GM21786 (cell line): ENCODE measurements around the gene YY2.
"Not testable (repeated sequence)": the region's sequence is repeated elsewhere in the genome, so short reads cannot be mapped to it uniquely, and the experiment has no call there.

ENCODE experiments used
- ATAC-seq: cut with Tn5 transposase; IDR thresholded peaks from one replicate; pipeline ENCODE4 v1.9.1; 2021; ENCODE audit not compliant: unreplicated experiment

Gene YY2

GRCh38 chrX:21855937-21856415, at the start of gene YY2:
YY2 (plus strand) TSS chrX:21855987; CDS start chrX:21856485, 498 bp downstream.
- ATAC-seq, result no peak

DNA sequence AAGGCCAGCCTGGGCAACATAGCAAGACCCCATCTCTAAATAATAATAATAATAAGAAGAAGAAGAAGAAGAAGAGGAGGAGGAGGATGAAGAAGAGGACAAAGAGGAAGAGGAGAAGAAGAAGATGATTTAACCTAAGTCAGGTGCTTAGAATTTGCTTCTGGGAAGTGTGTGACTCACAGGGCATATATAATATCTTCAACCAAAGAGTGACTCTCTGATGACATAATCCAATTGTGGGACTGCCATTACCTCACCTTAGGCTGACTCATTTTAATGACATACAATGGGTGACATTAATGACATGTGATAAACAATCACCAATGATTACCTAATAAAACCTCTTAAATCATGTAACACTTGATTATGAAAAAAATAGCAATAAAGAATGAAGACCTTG, 49.1 kb upstream of the YY2 start:
- ATAC-seq, result no peak

DNA sequence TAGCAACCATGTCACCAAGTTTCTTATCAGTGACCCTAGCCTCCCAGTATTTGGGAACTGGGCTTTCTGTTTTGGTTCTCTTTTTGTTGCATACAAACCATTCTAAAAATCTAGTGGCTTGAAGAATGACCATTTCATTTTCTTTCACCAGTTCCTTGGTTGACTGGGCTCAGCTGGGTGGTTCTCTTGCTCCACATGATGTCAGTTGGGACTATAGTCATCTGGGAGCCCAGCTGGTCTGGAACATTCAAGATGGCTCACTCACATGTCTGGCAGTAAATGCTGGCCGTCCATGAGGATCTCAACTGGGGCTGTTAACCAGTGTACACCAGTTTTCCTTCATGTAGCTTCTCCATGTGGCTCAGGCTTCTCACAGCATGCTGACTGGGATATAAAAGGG, 44.0 kb upstream of the YY2 start:
- ATAC-seq, result no peak

GRCh38 chrX:21812628-21813027, 43.2 kb upstream of the YY2 start:
- ATAC-seq, result no peak

DNA sequence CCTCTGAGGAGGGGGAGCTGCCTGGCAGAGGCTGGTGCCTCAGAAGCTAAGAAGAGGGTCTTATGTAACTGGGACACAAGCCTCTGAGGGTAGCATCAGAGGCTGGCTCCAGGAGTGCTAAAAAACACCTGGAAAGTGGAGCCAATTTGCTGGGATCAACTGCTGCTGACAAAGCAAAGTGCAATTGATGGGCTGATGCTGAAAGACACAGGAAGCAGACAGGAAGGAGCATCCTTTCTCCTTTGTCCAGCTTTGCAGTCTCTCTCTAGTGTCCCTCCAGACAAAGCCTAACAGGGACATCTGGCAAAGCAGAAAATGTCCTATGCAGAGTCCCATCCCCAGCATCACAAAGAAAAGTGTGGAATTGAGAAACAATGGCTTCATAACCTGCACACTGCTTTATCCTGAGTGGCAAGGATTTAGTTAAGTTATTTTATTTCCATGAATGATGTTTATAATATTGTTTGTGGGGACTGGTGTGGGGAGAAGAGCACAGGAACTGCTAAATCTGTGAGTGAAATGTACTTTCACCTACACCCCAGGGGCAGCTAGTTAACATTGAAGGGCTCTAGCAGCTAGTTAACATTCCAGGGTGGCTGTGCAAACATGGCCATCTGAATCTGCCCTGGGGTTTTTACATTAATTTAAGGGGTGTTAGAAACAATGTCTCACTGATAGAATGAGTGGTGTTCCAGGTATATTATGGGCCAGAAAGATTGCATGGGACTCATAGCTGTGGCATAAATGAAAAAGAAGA, 42.0 kb upstream of the YY2 start:
- no peak for ATAC-seq

- ATAC-seq, result no peak
These were observed 39.7 kb upstream of the YY2 start for GRCh38 chrX:21816136-21816535.

DNA sequence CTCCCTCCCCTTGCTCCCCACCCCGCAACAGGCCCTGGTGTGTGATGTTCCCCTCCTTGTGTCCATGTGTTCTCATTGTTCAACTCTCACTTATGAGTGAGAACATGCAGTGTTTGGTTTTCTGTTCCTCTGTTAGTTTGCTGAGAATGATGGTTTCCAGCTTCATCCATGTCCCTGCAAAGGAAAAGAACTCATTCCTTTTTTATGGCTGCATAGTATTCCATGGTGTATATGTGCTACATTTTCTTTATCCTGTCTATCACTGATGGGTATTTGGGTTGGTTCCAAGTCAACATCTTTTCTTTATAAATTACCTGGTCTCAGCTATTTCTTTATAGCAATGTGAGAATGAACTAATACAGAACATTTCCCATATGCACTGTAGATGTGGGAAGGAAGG, 35.6 kb upstream of the YY2 start:
- not testable (repeated sequence) for ATAC-seq

GRCh38 chrX:21821875-21822274, 33.9 kb upstream of the YY2 start:
- no peak for ATAC-seq

- no peak for ATAC-seq
These were observed 24.3 kb upstream of the YY2 start for GRCh38 chrX:21831496-21831895.

GRCh38 chrX:21837056-21837455, 18.7 kb upstream of the YY2 start:
- ATAC-seq, result no peak

GRCh38 chrX:21838937-21839333, 16.9 kb upstream of the YY2 start:
- ATAC-seq, result peak; percentile 30

- peak; percentile 77 for ATAC-seq
These were observed 16.2 kb upstream of the YY2 start, which contains the start of gene MBTPS2 for GRCh38 chrX:21839334-21840192. MBTPS2 (plus strand) TSS chrX:21839617; CDS start chrX:21839735, 118 bp downstream.

- ATAC-seq, result no peak
These were observed 15.6 kb upstream of the YY2 start for GRCh38 chrX:21840193-21840545.

DNA sequence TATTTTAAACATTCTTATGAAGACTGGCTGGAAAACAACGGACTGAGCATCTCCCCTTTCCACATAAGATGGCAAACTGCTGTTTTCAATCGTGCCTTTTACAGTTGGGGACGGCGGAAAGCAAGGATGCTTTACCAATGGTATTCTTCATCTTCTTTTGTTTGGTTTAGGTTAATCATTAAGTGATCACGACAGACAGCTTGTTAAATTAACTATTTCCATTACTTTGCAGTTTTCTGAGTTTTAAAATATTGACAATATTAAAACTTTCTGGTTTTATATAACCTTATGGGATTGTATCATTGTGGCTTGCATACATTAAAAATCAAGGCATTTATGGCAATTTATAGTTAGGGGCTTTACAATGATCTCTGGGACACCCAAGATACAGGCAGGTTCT, 12.6 kb upstream of the YY2 start:
- no peak for ATAC-seq

- ATAC-seq, result no peak
These were observed 10.7 kb upstream of the YY2 start for GRCh38 chrX:21845096-21845495.

GRCh38 chrX:21847342-21847741, 8.4 kb upstream of the YY2 start:
- ATAC-seq, result no peak

DNA sequence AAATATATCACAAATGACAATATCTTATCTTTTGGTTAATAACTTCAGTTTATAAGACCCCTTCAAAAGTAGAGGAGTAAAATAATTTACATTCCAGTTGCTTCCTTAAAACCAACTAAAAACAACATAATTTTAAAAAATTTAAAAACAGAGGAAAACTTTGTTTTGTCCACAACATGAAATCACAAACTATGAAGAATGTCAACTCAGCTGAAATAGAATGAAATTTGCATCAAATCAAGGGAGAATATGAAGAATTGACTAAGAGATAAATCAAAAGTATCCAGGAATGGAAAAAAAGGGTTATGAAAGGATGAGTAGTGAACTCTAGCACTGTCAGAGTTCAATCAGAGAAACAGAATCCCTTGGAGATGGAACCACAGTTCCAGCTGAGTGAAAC, 2.2 kb upstream of the YY2 start:
- no peak for ATAC-seq

GRCh38 chrX:21856504-21856903, 717 bp downstream of the YY2 start:
- ATAC-seq, result no peak

DNA sequence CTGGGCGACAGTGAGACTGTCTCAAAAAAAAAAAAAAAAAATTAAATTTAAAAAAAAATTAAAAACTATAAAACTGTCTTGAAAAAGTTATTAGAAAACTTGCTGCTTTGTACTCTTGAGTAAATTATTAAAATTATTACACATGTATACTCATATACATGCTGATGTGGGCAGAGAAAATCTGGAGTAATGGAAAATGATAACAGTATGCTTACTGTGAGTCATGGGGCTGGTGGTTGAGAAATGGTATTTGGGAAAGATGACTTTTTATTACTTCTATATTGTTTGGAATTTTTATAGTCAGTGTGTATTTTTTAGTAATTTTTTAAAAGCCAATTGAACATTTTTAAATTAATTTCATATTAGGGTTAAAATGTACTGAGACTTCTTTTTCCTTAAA, 7.5 kb downstream of the YY2 start:
- ATAC-seq, result no peak

GRCh38 chrX:21865436-21865835, 9.6 kb downstream of the YY2 start:
- ATAC-seq, result no peak

DNA sequence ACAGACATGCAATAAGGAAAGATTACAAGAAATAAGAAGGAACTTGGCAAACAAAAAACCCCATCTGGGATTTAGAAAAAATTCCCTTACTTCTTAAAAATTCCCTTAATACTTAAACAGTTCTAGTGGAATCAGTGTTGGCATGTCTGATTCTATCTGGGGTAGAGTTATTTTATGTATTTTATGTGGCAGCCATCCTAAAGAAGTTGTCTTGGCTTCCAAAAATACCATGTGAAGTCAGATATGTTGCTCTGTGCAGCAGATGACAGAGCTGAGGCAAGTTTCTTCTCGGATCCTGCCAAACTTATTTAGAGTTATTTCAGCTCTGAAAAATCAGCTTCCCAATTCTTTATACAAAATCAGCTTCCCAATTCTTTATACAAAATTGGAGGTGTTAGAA, 14.7 kb downstream of the YY2 start:
- no peak for ATAC-seq
